ENCODE measurements around the gene ZNF467. TPM values are rescaled to one million over a fixed set of nuclear protein-coding genes. Genes with fewer than 3 reads are reported as not detected.

Gene ZNF467
- total RNA-seq, 1 experiment from 2014 or later, result 0.71 TPM

GRCh38 chr7:149801816-149802215, 28.4 kb upstream of the ZNF467 start:
- no peaks in the 10 kb centered on the region for H3K4me1 ChIP-seq (ENCODE audit: low read length)
- H3K9ac ChIP-seq (ENCODE audit: low read length), result no peak overlapping the region
- no peaks in the 10 kb centered on the region for H4K20me1 ChIP-seq (ENCODE audit: insufficient read depth, low read depth, low read length)
- DNase-seq, result no peak
- H3K27ac ChIP-seq (ENCODE audit: low read length), result no peak overlapping the region
- H3K4me3 ChIP-seq (ENCODE audit: low read length), result no peak overlapping the region
- H2AFZ ChIP-seq (ENCODE audit: low read length), result no peak overlapping the region
- H3K9me2 ChIP-seq (replicated peaks; ENCODE audit: insufficient read depth, low read length), result no peaks in the 10 kb centered on the region
- H3K4me2 ChIP-seq (ENCODE audit: low read depth, low read length, poor library complexity, severe bottlenecking), result no peak overlapping the region
- no peaks in the 10 kb centered on the region for H3K9me3 ChIP-seq (ENCODE audit: low read length)
- no peaks in the 10 kb centered on the region for H3K27me3 ChIP-seq (ENCODE audit: low read length)
- H3K79me2 ChIP-seq (ENCODE audit: low read length), result no peaks in the 10 kb centered on the region
- H3K36me3 ChIP-seq (ENCODE audit: insufficient read depth, low read length), result no peaks in the 10 kb centered on the region

- no peak overlapping the region for H3K27ac ChIP-seq (ENCODE audit: low read length)
- H3K4me3 ChIP-seq (ENCODE audit: low read length), result no peak overlapping the region
- H3K4me1 ChIP-seq (ENCODE audit: low read length), result no peaks in the 10 kb centered on the region
These were observed 27.7 kb upstream of the ZNF467 start for GRCh38 chr7:149801002-149801566.

GRCh38 chr7:149800169-149800555, 26.8 kb upstream of the ZNF467 start:
- H3K79me2 ChIP-seq (ENCODE audit: low read length), result no peaks in the 10 kb centered on the region
- no peak for DNase-seq
- H4K20me1 ChIP-seq (ENCODE audit: insufficient read depth, low read depth, low read length), result no peaks in the 10 kb centered on the region
- no peak overlapping the region for H3K27ac ChIP-seq (ENCODE audit: low read length)
- H3K9me3 ChIP-seq (ENCODE audit: low read length), result no peaks in the 10 kb centered on the region
- no peaks in the 10 kb centered on the region for H3K9me2 ChIP-seq (replicated peaks; ENCODE audit: insufficient read depth, low read length)
- H3K27me3 ChIP-seq (ENCODE audit: low read length), result no peaks in the 10 kb centered on the region
- no peaks in the 10 kb centered on the region for H3K36me3 ChIP-seq (ENCODE audit: insufficient read depth, low read length)
- H3K4me1 ChIP-seq (ENCODE audit: low read length), result no peaks in the 10 kb centered on the region
- H3K9ac ChIP-seq (ENCODE audit: low read length), result no peak overlapping the region
- no peak overlapping the region for H3K4me2 ChIP-seq (ENCODE audit: low read depth, low read length, poor library complexity, severe bottlenecking)
- no peak overlapping the region for H2AFZ ChIP-seq (ENCODE audit: low read length)
- no peak overlapping the region for H3K4me3 ChIP-seq (ENCODE audit: low read length)

More at GRCh38 chr7:149801002-149801566, 27.7 kb upstream of the ZNF467 start:
- no peaks in the 10 kb centered on the region for H4K20me1 ChIP-seq (ENCODE audit: insufficient read depth, low read depth, low read length)
- H3K9me3 ChIP-seq (ENCODE audit: low read length), result no peaks in the 10 kb centered on the region
- H3K27me3 ChIP-seq (ENCODE audit: low read length), result no peaks in the 10 kb centered on the region
- no peaks in the 10 kb centered on the region for H3K79me2 ChIP-seq (ENCODE audit: low read length)
- no peak overlapping the region for H2AFZ ChIP-seq (ENCODE audit: low read length)
- H3K36me3 ChIP-seq (ENCODE audit: insufficient read depth, low read length), result no peaks in the 10 kb centered on the region
- no peak overlapping the region for H3K9ac ChIP-seq (ENCODE audit: low read length)
- no peaks in the 10 kb centered on the region for H3K9me2 ChIP-seq (replicated peaks; ENCODE audit: insufficient read depth, low read length)
- DNase-seq, result no peak
- no peak overlapping the region for H3K4me2 ChIP-seq (ENCODE audit: low read depth, low read length, poor library complexity, severe bottlenecking)

GRCh38 chr7:149799397-149800168, 26.2 kb upstream of the ZNF467 start:
- Histone ChIP-seq H2AFZ (ENCODE audit: low read length) (no peak overlapping the region), H3K9ac (ENCODE audit: low read length) (no peak overlapping the region), H3K4me2 (ENCODE audit: low read depth, low read length, poor library complexity, severe bottlenecking) (no peak overlapping the region), H3K9me3 (ENCODE audit: low read length) (no peaks in the 10 kb centered on the region), H3K27ac (ENCODE audit: low read length) (no peak overlapping the region), H3K79me2 (ENCODE audit: low read length) (no peaks in the 10 kb centered on the region), H3K36me3 (ENCODE audit: insufficient read depth, low read length) (no peaks in the 10 kb centered on the region), H3K4me3 (ENCODE audit: low read length) (no peak overlapping the region), H3K4me1 (ENCODE audit: low read length) (no peaks in the 10 kb centered on the region), H3K27me3 (ENCODE audit: low read length) (no peaks in the 10 kb centered on the region), H4K20me1 (ENCODE audit: insufficient read depth, low read depth, low read length) (no peaks in the 10 kb centered on the region), H3K9me2 (replicated peaks; ENCODE audit: insufficient read depth, low read length) (no peaks in the 10 kb centered on the region)
- DNase-seq, result peak; percentile 84

GRCh38 chr7:149797771-149798170, 24.4 kb upstream of the ZNF467 start:
- DNase-seq, result no peak
- Histone ChIP-seq H3K27me3 (ENCODE audit: low read length) (no peaks in the 10 kb centered on the region), H3K36me3 (ENCODE audit: insufficient read depth, low read length) (no peaks in the 10 kb centered on the region), H3K4me2 (ENCODE audit: low read depth, low read length, poor library complexity, severe bottlenecking) (no peak overlapping the region), H3K9me3 (ENCODE audit: low read length) (no peaks in the 10 kb centered on the region), H3K79me2 (ENCODE audit: low read length) (no peaks in the 10 kb centered on the region), H3K4me1 (ENCODE audit: low read length) (no peaks in the 10 kb centered on the region), H3K9me2 (replicated peaks; ENCODE audit: insufficient read depth, low read length) (no peaks in the 10 kb centered on the region), H2AFZ (ENCODE audit: low read length) (no peak overlapping the region), H3K9ac (ENCODE audit: low read length) (no peak overlapping the region), H3K4me3 (ENCODE audit: low read length) (no peak overlapping the region), H3K27ac (ENCODE audit: low read length) (no peak overlapping the region), H4K20me1 (ENCODE audit: insufficient read depth, low read depth, low read length) (no peaks in the 10 kb centered on the region)

GRCh38 chr7:149796287-149796860, 23.0 kb upstream of the ZNF467 start:
- H2AFZ ChIP-seq (ENCODE audit: low read length), result no peak overlapping the region
- H3K36me3 ChIP-seq (ENCODE audit: insufficient read depth, low read length), result no peaks in the 10 kb centered on the region
- no peak overlapping the region for H3K27ac ChIP-seq (ENCODE audit: low read length)
- no peaks in the 10 kb centered on the region for H3K27me3 ChIP-seq (ENCODE audit: low read length)
- no peaks in the 10 kb centered on the region for H3K9me2 ChIP-seq (replicated peaks; ENCODE audit: insufficient read depth, low read length)
- no peaks in the 10 kb centered on the region for H3K79me2 ChIP-seq (ENCODE audit: low read length)
- H4K20me1 ChIP-seq (ENCODE audit: insufficient read depth, low read depth, low read length), result no peaks in the 10 kb centered on the region
- no peak overlapping the region for H3K4me3 ChIP-seq (ENCODE audit: low read length)
- DNase-seq, result no peak
- H3K4me1 ChIP-seq (ENCODE audit: low read length), result no peaks in the 10 kb centered on the region
- H3K9ac ChIP-seq (ENCODE audit: low read length), result no peak overlapping the region
- no peaks in the 10 kb centered on the region for H3K9me3 ChIP-seq (ENCODE audit: low read length)
- no peak overlapping the region for H3K4me2 ChIP-seq (ENCODE audit: low read depth, low read length, poor library complexity, severe bottlenecking)

GRCh38 chr7:149795126-149795525, 21.7 kb upstream of the ZNF467 start:
- no peaks in the 10 kb centered on the region for H3K9me2 ChIP-seq (replicated peaks; ENCODE audit: insufficient read depth, low read length)
- H2AFZ ChIP-seq (ENCODE audit: low read length), result no peak overlapping the region
- no peak overlapping the region for H3K4me2 ChIP-seq (ENCODE audit: low read depth, low read length, poor library complexity, severe bottlenecking)
- no peaks in the 10 kb centered on the region for H3K79me2 ChIP-seq (ENCODE audit: low read length)
- no peaks in the 10 kb centered on the region for H3K4me1 ChIP-seq (ENCODE audit: low read length)
- H3K27ac ChIP-seq (ENCODE audit: low read length), result no peak overlapping the region
- no peaks in the 10 kb centered on the region for H3K36me3 ChIP-seq (ENCODE audit: insufficient read depth, low read length)
- no peaks in the 10 kb centered on the region for H3K27me3 ChIP-seq (ENCODE audit: low read length)
- H3K9me3 ChIP-seq (ENCODE audit: low read length), result no peaks in the 10 kb centered on the region
- no peak overlapping the region for H3K9ac ChIP-seq (ENCODE audit: low read length)
- DNase-seq, result no peak
- no peak overlapping the region for H3K4me3 ChIP-seq (ENCODE audit: low read length)
- no peaks in the 10 kb centered on the region for H4K20me1 ChIP-seq (ENCODE audit: insufficient read depth, low read depth, low read length)

GRCh38 chr7:149794661-149795060, 21.3 kb upstream of the ZNF467 start:
- Histone ChIP-seq H3K9me3 (ENCODE audit: low read length) (no peaks in the 10 kb centered on the region), H4K20me1 (ENCODE audit: insufficient read depth, low read depth, low read length) (no peaks in the 10 kb centered on the region), H3K9me2 (replicated peaks; ENCODE audit: insufficient read depth, low read length) (no peaks in the 10 kb centered on the region), H3K27me3 (ENCODE audit: low read length) (no peaks in the 10 kb centered on the region), H3K36me3 (ENCODE audit: insufficient read depth, low read length) (no peaks in the 10 kb centered on the region), H3K4me1 (ENCODE audit: low read length) (no peaks in the 10 kb centered on the region), H3K79me2 (ENCODE audit: low read length) (no peaks in the 10 kb centered on the region), H3K9ac (ENCODE audit: low read length) (no peak overlapping the region), H3K4me2 (ENCODE audit: low read depth, low read length, poor library complexity, severe bottlenecking) (no peak overlapping the region), H3K4me3 (ENCODE audit: low read length) (no peak overlapping the region), H2AFZ (ENCODE audit: low read length) (no peak overlapping the region), H3K27ac (ENCODE audit: low read length) (no peak overlapping the region)
- DNase-seq, result no peak
